GF-D8 (cell line): ENCODE measurements around the gene SLC19A1.

Source experiments
- DNase-seq: peaks from one replicate; lab custom pipeline; 2025; lab: John Stamatoyannopoulos, UW

The SLC19A1 gene

GRCh38 chr21:45454060-45454925, 87.9 kb downstream of the SLC19A1 start:
- no peak for DNase-seq

DNA sequence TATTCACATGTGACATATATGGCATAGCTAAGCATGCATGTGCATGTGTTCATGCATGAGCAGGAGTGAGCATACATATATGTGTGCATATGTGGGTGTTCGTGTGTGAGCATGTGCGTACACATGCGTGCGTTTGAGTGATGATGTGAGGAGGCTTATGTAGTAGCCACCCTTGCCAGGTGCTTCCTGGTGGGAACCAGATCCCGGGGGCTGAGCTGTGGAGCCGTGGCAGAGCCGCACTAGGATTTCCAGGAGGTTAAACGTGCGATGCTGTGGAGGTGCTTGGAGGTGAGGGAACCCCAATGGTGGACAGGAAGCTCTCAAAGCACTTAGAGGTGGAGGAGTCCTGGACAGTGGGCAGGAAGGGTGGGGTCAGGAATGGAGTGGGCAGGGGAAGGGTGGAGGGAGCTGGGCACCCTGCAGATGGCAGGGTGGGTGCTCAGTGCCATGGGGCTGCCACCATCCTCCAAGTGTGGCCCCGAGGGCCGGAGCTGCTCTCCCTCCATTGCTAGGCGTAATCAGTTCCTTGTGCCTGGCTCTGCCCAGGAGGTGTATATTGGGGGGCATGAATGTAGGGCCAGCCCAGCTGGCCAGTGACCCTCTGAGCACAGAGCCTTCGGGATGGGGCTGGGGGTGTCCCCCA, 88.8 kb downstream of the SLC19A1 start:
- DNase-seq, result no peak

- no peak for DNase-seq
Observed at GRCh38 chr21:45452696-45453307, 89.4 kb downstream of the SLC19A1 start.

- no peak for DNase-seq
Observed at GRCh38 chr21:45451771-45452182, 90.5 kb downstream of the SLC19A1 start.

- no peak for DNase-seq
Observed at GRCh38 chr21:45451091-45451740, 91.0 kb downstream of the SLC19A1 start.

DNA sequence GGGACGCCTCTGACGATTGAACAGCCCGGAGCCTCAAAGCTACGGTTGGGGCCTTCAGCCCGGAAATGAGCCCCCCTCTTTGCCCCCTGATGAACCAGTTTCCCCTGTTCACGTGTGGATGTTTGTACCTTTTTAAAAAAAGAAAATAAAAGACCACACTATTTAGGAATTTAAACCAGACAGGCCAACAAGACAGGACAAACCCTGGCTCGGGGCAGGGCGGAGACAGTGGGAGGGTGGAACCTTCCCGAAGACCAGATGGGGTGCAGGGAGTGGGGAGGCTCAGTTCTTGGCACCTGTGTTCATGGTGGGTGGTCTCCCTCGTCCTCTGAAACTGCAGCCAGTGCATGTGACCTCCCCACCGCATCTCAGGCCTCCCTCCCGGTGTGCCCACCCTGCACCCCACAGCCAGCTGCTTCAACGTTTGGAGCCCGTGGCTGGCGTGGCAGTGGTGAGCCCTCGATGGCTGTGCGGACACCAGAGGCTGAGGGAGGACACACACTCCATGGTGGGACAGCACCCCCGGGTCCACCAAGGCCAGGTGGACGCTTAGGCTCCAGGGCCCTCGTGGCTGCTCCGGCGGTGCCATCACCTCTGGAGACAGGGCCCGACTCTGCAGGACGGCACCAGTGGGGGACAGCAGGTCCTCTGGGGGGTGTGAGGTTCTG, 91.7 kb downstream of the SLC19A1 start:
- no peak for DNase-seq

- DNase-seq, result no peak
Observed at GRCh38 chr21:45449658-45450422, 92.4 kb downstream of the SLC19A1 start.

DNA sequence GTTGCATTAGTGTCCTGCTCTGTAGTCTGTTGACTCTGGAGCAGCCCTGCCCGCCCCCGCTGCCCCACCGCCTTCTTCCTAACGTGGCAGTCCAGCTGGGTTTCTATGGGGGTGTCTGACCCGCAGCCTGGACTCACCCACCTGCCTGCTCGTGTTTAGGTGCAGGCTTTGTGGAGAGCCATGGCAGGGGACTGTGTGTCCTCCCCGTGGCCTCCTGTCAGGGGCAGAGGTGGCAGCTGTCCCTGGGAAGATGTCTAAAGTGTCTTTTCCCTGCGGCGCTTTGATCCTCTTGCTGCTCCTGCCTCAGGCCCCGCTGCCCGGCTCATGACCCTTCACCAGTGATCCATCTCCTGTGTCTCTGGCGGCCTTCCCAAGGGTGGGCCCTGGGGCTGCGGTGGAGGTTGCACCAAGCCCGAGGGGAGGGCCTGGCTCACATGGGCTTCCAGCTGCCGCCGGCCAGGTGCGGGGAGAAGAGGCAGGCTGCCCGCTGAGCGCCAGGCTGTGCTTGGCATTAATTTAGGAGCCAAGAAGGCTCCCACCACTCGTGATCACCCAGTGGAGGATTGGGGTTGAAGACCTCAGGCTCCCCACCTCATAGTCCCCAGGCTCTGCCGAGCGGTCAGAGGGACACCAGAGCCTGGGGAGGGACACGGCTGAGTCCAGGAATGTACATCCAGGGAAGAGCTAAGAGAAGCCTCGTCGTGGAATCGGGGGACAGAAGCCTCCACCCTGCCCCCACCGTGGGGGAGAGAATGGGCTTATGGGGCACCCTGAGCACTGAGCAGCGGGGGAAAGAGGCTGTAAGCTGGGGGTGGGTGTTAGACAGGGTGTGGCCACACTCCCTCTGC, 93.2 kb downstream of the SLC19A1 start:
- DNase-seq, result no peak

DNA sequence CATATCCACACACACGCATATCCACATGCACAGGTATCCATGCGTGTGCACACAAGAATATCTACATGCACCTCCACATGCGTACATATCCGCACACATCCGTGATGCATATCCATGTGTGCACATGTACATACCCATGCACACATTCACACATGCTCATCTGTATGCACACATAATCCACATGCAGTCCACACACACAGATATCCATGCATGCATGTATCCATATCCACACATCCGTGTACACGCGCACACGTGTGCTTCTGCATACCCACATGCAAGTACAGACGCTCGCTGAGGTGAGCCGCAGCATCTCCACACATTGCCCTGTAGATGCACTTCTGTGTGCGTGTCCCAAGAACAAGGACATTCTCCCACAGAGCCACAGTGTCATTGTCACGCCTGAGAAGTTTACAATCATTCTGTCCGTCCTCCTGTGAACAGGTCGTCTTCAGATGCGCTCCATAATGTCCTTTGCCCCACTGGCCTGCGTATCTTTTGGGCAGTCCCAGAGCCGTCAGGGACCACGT, 93.9 kb downstream of the SLC19A1 start:
- DNase-seq, result no peak
